Measurements from ENCODE around the gene KCNAB2.

Gene KCNAB2

DNA sequence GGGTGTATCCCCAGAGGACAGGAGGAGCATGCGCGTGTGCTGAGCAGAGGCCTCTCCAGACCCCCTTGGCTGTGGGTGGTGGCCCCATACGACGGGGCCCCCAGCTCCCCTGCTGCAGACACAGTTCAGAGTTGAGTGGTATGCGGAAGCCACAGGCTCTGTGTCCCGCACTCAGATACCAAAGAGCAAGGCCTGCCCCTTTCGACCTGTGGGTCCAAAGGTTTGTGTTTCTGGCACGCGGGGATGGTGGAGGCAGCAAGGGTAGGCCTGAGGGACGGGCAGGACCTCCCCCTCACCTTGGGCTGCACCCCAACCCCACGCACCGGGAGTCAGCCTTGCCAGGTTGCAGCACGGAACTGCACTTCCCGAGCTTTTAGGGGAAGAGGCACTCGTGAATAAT is at the start of gene KCNAB2:
Gene KCNAB2 (plus strand): TSS at position 328 of the 400 bp plus-strand sequence. CDS start 5,649 bp downstream, outside the sequence.
- no peak for DNase-seq

DNA sequence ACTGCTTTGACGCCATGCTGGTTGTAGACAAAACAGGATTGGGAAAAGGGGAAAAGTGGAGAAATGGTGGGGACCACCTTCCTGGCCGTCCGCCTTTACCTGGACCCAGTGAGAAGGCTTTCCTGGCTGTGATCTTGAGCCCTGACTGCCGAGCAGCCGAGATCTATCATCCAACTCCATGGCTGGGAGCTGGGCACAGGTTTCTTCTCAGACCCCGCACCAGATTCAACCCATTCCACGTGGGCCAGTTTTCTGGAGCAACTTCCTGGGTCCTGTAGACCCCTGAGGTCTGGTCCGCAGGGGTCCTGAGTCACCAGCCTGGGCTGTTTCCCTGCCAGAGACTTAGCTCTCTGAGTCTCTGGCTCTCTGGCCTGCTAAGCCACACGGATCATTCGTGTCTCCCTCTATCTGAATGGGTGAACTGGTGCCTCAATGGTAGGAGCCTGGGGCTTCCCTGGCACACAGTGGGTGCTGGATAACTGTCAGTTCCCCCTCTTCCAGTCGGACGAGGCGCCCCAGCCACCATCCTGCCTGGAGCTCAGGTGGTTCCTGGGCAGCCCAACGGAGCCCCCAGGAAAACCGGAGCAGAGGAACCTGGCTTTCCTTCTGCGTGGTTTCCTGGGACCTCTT is 48.9 kb upstream of the KCNAB2 start:
- DNase-seq: no peak

DNA sequence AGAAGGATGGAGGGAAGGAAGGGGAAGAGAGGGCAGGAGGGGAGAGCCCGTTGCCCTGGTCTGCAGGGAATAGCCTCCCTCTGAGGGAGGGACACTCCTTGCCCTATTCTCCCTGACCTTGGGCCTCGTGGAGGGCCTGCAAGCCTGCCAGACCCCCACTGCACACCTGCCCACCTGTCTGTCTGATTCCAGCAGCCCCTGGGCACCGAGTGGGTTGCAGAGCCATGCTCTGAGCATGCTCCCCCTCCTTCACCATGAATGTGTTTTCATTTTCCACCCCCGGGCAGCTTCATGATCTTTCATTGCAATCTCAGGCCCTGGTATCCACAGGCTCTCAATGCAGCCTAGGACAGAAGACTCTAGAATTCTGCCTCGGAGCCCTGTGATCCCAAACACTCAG is 48.4 kb upstream of the KCNAB2 start:
- no peak for DNase-seq

DNA sequence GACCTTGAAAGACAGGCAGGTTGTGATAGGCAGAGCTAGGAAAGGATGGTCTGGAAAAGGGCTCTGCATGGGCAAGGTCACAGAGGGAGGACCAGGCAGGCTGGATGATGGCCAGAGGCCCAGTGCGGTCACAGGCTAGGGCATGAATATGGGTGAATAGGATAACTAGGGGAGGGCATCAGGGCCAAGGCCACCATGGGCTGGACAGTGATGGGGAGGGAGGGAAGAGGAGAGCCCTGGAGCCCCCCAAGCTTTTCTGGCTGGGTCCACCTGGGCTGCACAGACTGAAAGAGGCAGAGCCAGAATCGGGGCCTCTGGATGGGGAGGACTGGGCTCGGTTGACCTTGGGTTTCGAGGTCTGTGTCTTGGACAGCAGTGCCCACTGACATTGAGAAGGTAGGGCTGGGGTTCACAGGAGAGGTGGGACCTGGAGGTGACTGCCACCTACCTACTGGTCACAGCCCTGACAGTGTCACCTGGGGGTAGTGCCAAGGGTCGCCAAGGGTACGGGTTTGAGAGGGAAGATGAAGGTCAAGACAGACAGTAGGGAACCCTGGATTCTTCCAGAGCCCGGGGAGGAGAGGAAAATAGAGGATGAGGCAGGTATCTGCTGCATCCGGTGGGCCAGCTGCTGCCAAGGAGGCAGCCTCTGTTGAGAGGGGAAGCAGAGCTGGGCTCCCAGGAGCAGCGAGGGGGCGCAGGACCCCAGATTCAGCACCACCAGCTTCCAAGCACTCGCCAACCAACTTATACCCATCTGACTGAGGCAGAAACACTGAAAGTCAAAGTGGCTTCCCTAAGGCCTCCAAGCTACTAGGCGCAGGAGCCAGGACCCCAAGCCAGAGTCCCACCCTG is 47.4 kb upstream of the KCNAB2 start:
- no peak for DNase-seq

DNA sequence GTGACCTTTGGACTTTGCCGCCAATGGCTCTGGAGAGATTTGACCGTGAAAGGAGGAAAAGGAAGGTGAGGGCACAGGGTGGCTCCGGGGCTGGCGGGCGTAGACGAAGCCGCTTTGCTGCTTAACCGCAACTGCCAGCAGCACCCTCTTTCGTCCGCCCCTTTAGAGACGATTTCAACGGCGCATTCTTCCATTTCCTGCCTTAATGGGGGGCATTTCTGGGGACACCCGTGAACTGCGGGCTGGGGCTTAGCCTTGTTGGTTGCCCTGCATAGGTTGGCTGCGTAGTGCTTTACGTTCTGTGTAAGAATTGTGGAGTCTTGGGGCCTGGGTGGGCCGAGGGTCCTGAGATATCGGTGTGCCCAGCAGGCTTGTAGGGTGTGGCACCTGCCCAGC is 46.8 kb upstream of the KCNAB2 start:
- DNase-seq: no peak

DNA sequence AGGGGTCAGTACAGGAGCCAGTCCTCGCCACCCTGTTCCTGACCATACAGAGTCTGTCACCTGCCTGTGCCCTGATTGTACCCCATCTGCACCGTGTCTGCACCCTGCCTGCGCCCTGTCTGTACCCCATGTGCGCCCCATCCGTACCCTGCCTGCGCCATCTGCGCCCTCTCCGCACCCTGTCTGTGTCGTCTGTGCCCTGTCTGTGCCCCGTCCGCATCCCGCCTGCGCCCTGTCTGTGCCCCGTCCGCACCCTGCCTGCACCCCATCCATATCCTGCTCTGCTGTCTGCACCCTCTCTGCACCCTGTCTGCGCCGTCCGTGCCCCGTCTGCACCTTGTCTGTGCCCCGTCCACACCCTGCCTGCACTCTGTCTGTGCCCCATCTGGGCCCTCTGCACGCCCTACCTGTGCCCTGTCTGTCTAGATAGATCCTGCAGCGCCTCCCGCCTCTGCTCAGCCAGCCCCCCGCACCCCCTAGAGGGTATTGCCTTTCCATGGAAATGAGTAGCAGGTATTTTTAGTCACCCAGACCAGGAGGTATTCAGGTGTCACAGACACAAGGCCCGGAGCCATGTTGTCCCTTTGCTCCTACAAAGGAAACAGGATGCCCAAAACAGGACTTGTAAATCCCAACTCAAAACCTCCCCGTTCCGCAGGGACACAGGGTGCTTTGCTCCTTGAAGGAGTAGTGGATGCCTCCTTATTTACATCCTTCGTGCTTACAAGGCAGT is 45.8 kb upstream of the KCNAB2 start:
- DNase-seq: no peak

DNA sequence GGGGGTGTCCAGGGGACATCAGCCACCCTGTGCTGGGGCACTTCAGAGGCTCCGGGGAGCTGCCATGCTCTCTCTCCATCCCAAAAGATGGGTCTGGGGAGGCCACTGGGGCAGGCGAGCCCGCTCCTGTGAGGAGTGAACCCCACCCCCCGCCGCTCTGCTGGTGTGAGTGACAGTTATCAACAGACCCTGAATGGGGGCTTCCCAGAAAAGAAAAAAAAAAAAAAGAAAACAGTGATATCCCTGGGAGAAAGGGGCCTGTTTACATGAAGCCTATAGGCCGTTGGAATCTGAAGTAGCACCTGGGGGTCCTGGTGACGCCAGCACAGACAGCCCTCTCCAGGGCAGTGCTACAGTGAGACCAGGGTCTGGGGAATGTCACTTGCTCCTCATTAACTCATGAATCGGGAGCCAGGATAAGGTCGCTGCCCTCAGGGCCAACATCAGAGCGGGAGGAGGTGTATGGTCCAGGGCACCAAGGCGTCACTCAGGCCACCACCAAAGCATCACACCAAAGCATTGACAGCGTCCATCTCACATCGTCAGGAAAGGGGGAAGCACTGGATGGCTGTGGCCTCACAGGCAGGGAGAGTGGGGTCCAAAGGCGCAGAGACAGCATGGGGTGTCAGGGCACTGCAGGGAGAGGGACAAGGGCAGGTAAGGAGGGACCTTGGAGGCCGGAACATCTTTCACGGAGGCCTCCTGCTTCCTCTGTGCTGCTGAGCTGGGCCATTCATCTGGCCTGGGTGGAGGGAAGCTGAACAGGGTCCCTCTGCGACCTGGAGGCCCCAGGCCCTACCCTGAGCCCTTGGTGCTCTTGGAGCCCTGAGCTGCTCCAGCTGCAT is 45.0 kb upstream of the KCNAB2 start:
- no peak for DNase-seq

DNA sequence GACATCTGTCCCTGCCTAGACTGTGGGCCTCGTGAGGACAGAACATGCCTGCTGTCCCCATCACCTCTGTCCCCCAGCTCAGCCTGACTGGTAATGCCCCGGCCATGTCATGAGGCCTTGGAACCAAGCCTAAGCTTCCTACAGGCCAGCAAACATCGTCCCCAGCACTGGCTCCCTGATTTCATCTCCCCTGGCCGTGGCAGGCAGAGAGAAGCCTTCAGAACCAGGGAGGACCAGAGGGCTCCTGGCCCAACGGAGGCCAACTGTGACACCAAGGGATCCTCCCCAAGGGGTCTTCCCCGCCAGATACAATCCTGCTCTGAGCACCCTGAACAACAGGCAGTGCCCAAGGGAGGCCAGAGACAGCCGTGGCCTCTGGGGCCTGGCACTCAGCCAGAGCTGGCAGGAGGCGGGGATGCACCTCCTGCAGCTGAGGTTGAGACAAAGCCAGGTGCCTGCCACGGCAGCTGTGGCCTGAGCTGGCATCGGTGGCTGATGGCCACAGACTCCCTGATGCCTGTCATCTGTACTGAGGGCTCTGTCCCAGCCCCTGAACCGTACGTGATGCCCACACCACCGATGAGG is 43.6 kb upstream of the KCNAB2 start:
- DNase-seq: peak; percentile 63

DNA sequence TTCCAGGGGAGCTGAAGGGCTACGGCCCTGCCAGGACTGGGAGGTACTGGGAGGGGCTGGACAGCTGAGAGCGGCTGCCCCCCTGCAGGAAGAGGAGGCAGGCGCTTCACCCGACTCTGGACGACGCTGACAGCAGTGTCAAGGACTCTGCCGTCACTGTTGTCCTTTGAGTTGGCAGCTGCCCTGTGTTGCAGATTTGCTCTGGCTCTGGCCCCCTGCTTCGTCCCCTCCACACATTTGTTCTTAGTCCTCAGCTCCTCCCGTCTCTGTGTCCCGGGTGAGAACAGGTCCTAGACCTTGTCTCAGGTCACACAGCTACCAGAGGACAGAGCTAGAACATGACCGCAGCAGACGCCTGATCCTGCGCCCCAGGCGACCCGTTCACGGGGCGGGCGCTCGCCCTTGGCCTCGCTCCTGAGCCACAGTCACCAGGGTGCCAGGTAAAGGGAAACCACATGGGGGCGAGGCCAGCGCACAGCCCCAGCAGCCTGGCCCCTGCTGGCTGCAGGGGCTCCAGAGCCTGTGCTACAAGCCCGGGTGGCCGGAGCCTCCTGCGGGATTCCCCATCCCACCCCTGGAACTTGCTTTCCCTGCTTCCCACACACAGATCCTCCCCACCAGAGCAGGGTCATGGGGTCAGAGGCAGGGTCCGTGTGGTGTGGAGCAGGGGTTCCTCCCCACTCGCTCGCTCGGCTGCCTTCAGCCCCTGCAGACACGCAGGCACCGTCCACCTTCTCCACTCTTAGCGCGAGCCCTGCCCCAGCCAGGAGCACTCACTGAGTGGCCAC is 42.8 kb upstream of the KCNAB2 start:
- no peak for DNase-seq

DNA sequence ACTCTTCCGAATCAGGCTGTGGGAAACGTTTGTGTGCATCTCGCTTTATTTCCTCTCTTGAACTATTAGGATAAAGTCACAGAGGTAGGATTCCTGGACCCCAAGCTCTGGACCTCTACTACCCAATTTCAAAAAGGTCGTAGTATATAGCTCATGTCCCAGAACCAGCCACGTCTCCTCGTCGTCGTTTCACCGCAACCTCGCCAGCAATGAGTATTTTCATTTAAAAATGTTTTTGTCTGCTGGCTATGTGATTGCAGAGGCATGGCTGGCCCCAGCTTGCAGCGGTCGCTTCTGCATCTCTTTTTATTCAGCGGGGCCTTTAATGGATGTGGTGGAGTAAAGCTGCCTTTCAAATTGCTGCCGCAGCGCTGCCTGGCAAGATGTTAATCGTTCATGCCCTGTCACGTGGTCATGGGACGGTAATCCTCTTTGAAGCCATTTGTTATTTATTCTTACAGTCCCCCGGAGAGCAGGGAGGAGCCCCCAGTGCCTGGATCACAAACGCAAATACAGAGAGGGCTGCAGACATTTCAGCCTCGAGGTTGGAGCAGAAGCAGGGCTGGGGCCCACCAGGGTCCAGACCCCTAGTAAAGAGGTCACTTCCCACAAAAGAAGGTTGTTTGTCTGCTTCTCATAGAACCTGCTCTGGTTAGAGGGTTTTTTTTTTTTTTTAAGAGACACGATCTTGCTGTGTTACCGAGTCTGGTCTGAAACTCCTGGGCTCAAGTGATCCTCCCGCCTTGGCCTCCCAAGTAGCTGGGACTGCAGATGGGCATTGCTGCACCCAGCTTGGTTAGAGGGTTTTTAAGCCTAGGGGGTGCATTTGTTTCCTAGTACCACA is 41.9 kb upstream of the KCNAB2 start:
- peak; percentile 53 for DNase-seq

DNA sequence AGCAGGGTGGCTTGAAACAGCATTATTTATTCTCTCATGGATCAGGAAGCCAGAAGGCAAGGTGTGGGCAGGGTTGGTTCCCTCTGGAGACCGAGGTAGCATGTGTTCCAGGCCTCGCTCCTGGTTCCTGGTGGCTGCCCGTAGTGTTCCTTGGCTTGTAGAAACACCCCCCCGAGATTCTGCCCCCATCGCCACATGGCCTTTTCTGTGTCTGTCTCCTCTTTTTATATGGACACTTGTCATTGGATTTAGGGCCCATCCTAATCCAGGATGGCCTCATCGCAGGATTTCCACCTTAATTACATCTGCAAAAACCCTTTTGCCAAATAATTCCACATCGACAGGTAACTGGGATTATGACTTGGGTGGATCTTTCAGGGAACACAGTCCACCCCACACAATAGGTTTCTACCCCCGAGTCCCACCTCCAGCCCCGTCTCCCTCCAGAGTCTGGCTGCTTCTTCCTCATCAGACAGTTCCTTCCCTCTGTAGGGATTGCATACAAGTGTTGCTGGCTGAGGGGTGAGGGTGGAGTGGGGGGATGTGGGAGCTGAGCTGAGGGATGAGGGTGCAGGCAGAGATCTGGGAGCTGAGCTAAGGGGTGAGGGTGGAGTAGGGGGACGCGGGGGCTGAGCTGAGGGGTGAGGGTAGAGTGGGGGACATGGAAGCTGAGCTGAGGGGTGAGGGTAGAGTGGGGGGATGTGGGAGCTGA is 41.1 kb upstream of the KCNAB2 start:
- DNase-seq: no peak

DNA sequence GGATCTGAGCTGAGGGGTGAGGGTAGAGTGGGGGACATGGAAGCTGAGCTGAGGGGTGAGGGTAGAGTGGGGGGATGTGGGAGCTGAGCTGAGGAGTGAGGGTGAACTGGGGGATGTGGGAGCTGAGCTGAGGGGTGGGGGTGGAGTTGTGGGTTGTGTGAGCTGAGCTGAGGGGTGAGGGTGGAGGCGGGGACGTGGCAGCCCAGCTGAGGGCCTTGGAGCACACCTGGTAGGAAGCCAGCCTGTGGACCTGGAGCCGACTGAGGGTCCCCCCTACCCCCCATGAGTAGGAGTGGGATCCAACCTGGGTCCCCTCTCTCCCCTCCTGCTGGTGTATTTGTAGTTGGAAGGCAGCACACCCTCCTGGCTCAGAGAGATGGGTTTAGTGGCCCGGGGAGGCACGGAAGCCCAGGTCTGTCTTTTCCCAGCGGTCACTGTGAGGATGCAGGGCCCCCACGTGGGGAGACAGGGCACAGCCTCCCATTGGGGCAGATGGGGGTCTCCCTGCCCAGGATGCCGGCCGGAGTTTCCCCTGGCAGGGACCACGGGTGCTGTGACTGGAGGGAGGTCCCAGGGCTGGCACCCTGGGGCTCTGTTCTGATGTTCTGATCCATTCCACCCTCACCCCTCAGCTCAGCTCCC is 40.3 kb upstream of the KCNAB2 start:
- DNase-seq: no peak

DNA sequence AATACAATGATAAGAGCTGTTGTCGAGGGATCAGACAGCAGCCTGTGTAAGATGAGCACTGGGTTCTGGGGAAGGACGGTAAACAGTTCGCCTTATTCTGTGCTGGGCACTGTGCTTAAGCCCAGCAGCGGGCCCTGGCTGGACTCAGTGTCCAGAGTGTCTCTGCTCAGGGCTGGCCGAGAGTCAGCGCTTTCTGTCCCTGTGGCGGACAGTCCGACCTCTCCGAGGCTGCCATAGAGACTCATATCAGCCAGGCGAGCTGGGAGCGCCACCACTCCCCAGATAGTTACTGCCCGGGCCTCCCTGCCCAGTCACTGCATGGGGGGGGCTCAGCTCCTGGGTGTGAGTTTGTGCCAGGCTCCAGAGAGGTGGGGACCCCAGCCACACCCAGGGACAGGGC is 38.8 kb upstream of the KCNAB2 start:
- no peak for DNase-seq

DNA sequence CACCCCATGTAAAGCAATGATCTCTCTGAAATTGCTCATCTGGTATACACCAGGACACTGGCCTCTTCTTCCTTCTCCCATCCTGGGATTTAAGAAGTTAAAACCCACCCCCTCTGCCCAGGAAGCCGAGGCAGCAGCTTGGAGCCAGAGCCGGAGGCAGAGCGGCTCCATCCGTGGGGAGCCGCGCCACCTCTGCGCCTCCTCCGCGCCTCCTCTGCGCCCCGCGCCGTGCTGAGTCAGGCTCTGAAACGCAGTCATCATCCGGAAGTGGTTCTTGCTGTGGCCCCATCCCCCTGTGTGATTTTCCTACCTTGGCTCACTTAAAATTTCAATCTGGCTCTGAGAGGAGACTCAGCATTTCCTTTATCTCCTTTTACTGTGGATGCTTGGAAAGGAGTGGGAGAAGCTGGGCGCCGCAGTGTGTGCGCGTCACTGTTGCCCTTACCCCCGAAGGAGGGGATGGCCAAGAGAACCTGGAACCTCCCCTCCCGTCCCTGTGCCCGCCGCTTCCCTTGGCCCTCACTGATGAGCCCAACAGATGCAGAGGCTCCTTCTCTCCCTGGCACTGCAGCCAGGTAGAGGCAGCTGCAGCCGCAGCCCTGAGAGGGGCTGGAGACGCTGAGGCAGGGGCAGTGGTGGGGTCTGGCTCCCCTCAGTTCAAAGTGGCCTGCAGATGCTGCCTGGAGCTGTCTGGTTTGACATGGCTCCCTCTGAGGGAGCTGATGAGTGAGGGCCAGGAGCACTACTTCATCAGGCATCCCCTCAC is 38.2 kb upstream of the KCNAB2 start:
- no peak for DNase-seq

DNA sequence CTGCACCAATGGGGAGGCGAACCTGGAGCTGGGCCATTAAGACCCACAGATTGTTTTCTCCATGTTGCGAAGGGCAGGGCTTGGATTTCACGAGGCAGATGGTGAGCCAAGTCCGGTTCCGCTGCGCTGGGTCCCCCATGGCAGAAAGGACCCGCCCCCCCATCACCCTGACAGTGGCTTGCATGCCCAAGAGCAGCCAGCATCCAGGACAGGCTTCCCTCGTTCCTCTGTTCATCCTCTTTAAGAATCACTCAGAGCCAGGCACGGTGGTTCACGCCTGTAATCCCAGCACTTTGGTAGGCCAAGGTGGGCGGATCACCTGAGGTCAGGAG is 37.6 kb upstream of the KCNAB2 start:
- no peak for DNase-seq

DNA sequence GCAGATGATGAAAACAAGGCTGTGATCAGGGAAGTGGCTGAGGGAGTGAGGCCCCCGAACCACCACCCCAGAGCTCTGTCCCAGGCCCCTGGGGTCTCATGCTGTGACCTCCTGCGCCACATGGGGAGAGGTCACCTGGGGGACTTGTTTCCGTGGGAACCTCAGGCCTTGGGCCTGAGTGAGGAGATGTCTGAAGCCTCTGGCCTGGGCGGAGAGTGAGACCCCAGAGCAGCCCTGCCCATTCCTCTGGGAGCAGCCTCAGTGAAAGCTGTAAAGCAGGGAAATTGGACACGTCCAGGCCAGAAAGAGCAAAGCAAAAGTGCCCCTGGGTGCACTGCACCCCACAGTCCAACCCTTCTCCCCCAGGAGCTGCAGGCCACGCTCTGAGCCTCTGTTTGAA is 37.0 kb upstream of the KCNAB2 start:
- no peak for DNase-seq

DNA sequence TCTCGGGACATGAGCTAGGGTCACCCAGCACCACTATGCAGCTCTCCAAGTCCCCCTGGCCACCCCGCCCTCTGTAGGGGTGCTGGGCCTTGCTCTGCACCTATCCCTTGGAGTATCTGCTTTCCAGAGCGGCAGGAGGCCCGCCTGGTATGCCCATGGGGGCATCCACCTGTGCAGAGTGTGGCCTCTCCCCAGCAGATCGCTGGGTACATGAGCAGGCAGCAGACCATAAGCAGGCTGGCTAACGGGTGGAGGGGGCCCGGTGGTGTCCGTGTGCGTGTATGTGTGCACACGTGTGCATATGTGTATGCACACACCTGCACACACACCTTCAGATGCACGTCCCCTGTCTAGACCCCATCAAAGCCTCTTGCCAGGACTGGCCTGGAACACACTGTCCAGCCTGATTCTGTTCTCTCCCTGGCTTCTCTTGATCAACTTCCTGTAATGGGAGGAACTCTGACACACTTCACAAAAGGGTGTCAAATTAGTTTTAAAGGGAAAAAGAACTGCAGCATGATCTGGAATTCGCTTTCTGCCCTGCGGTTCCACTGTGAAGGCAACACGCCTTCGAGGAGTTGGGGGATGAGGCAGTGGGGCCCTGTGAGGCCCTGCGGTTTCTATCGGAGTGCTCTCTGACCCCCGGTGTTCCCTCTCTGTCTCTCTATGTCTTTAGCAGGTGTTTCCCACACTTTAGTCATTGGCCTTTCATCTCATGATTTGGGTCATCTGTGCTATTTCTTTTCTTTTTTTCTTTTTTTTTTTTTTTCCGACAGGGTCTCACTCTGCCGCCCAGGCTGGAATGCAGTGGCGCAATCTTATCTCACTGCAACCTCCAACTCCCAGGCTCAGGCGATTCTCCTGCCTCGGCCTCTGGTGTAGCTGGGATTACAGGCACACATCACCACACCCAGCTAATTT is 36.3 kb upstream of the KCNAB2 start:
- no peak for DNase-seq

DNA sequence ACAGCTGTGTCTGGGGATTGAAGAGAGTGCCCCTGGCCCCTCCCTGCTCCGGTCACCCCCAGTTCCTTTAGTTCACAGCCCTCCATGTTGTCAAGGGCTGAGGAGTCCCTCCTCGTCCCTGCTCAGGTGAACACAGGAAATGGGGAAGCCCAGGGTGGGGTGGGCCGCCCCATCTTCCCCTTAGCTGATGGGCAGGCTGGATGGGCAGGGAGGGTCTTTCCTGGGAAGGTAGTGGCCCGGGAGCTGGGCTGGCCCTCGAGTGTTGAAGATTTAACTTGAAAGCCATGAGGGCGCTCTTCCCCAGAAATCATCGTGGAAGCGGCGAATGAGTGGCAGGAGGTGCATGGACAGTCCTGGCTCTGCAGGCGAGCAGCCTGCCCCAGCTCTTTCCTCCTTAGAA is 35.1 kb upstream of the KCNAB2 start:
- DNase-seq: no peak

Measured in NCI-H146 (cell line).